H1 (cell line): ENCODE measurements around the gene PHC2. TPM values are rescaled to one million over a fixed set of nuclear protein-coding genes. Genes with fewer than 3 reads are reported as not detected.
A peak's percentile ranks its signal among the peaks of the same experiment; 100 is the strongest.

ENCODE experiments used
- CTCF ChIA-PET: fragments of 300-600 bp; sonication (Branson Sonifier 250); formaldehyde crosslinking; loops from one replicate; lab custom pipeline; 2021; ENCODE audit not compliant: partially characterized antibody; lab: Charles Lee
- POLR2A ChIA-PET: fragments of 300-600 bp; sonication (Branson Sonifier 250); formaldehyde crosslinking; loops from one replicate; lab custom pipeline; 2021; ENCODE audit warnings: inconsistent platforms; ENCODE audit not compliant: partially characterized antibody; lab: Charles Lee
- DNase-seq, 2 experiments: peaks; one replicate each; pipeline versions ENCODE4 v3.0.0 to v3.0.0-alpha.2; 2010 to 2022; ENCODE audit warnings: low spot score in 2 of 2, low read depth in 1 of 2, mixed read lengths in 1 of 2
- FAIRE-seq: peaks from 2 replicates; lab custom pipeline; 2011; peaks lifted over from hg19 to GRCh38; lab: Jason Lieb, UNC
- H2AFZ ChIP-seq: 2 replicates; pipeline ENCODE4 v1.8.1; 2012; ENCODE audit warnings: low read length, inconsistent platforms
- H2AK5ac ChIP-seq: 2 replicates; pipeline ENCODE4 v1.6.1; 2013; ENCODE audit warnings: low read depth, low read length
- H2BK120ac ChIP-seq: replicated peaks from 2 replicates; pipeline ENCODE3; 2013; ENCODE audit warnings: low read depth, low read length, inconsistent platforms
- H2BK12ac ChIP-seq: 2 replicates; pipeline ENCODE4 v1.6.1; 2013; ENCODE audit warnings: low read depth, low read length
- H2BK15ac ChIP-seq: 2 replicates; pipeline ENCODE4 v1.6.1; 2013; ENCODE audit warnings: low read length
- H2BK20ac ChIP-seq: 2 replicates; pipeline ENCODE4 v1.6.1; 2013; ENCODE audit warnings: low read length
- H2BK5ac ChIP-seq: 2 replicates; pipeline ENCODE4 v1.6.1; 2013; ENCODE audit warnings: low read depth, low read length
- H3K14ac ChIP-seq: 2 replicates; pipeline ENCODE4 v1.6.1; 2013; ENCODE audit warnings: inconsistent platforms; ENCODE audit not compliant: insufficient read length
- H3K18ac ChIP-seq: 2 replicates; pipeline ENCODE4 v1.6.1; 2013; ENCODE audit warnings: low read length; ENCODE audit errors: extremely low read depth
- H3K23ac ChIP-seq: 2 replicates; pipeline ENCODE4 v1.6.1; 2013; ENCODE audit warnings: inconsistent platforms; ENCODE audit not compliant: insufficient read length
- H3K23me2 ChIP-seq: 2 replicates; pipeline ENCODE4 v1.6.1; 2013; ENCODE audit warnings: low read depth, low read length
- H3K27ac ChIP-seq: 2 replicates; pipeline ENCODE4 v1.6.1; 2011; ENCODE audit warnings: low read depth, low read length, inconsistent platforms
- H3K27me3 ChIP-seq, 4 experiments: replicated peaks in 1 of 4; 1 replicate in 1 of 4; 2 replicates in 3 of 4; pipeline versions ENCODE4 v1.6.1 to v1.8.1; 2011 to 2013; ENCODE audit warnings: low read length in 3 of 4, mild to moderate bottlenecking in 3 of 4, inconsistent platforms in 2 of 4, mixed read lengths in 2 of 4, moderate library complexity in 1 of 4; ENCODE audit not compliant: control insufficient read depth in 3 of 4, insufficient read depth in 3 of 4; ENCODE audit errors: extremely low read depth in 1 of 4
- H3K36me3 ChIP-seq, 4 experiments: 2 replicates each; pipeline versions ENCODE4 v1.6.1 to v1.8.1; 2011 to 2013; ENCODE audit warnings: mild to moderate bottlenecking in 4 of 4, low read length in 3 of 4, moderate library complexity in 2 of 4, control low read depth in 1 of 4, inconsistent platforms in 1 of 4; ENCODE audit not compliant: insufficient read depth in 4 of 4, control insufficient read depth in 2 of 4
- H3K4ac ChIP-seq: replicated peaks from 2 replicates; pipeline ENCODE3; 2013; ENCODE audit warnings: low read length, low read depth, mixed read lengths, inconsistent platforms; ENCODE audit not compliant: insufficient read length
- H3K4me1 ChIP-seq, 4 experiments: replicated peaks in 1 of 4; 1 replicate in 1 of 4; 2 replicates in 3 of 4; pipeline versions ENCODE4 v1.6.1 to v1.8.1; 2011 to 2013; ENCODE audit warnings: low read length in 3 of 4, inconsistent platforms in 2 of 4, mixed read lengths in 1 of 4; ENCODE audit not compliant: insufficient read depth in 4 of 4, control insufficient read depth in 3 of 4
- H3K4me2 ChIP-seq, 2 experiments: 2 replicates each; pipeline versions ENCODE4 v1.6.1 to v1.8.1; 2011 to 2013; ENCODE audit warnings: low read depth in 2 of 2, low read length in 2 of 2, control low read depth in 1 of 2, inconsistent platforms in 1 of 2, mild to moderate bottlenecking in 1 of 2; ENCODE audit not compliant: insufficient read depth in 1 of 2
- H3K4me3 ChIP-seq, 4 experiments: fragments of 200-600, 300-600 bp in 1 of 4; sonication (generic), shearing (Covaris generic), sonication (Bioruptor Twin) in 1 of 4; 2 replicates each; pipeline versions ENCODE4 v1.5.1 to v1.8.1; 2011 to 2016; ENCODE audit warnings: low read length in 4 of 4, low read depth in 3 of 4, control low read depth in 2 of 4, inconsistent platforms in 2 of 4, mild to moderate bottlenecking in 2 of 4, mixed read lengths in 1 of 4, moderate library complexity in 1 of 4; ENCODE audit not compliant: insufficient read depth in 2 of 4; ENCODE audit errors: extremely low read depth in 1 of 4
- H3K56ac ChIP-seq: replicated peaks from 2 replicates; pipeline ENCODE3; 2013; ENCODE audit warnings: low read depth, mild to moderate bottlenecking, mixed read lengths, low read length, inconsistent platforms; ENCODE audit not compliant: insufficient read length
- H3K79me1 ChIP-seq: 2 replicates; pipeline ENCODE4 v1.6.1; 2013; ENCODE audit warnings: low read depth, low read length, control low read depth
- H3K79me2 ChIP-seq, 2 experiments: 2 replicates each; pipeline versions ENCODE4 v1.6.1 to v1.8.1; 2012 to 2013; ENCODE audit warnings: low read length in 2 of 2, mild to moderate bottlenecking in 2 of 2, inconsistent platforms in 1 of 2; ENCODE audit not compliant: insufficient read depth in 2 of 2, control insufficient read depth in 1 of 2
- H3K9ac ChIP-seq, 4 experiments: replicated peaks in 1 of 4; 1 replicate in 1 of 4; 2 replicates in 3 of 4; pipeline versions ENCODE4 v1.6.1 to v1.8.1; 2011 to 2013; ENCODE audit warnings: low read depth in 3 of 4, low read length in 3 of 4, control low read depth in 2 of 4, mild to moderate bottlenecking in 2 of 4, moderate library complexity in 2 of 4, inconsistent platforms in 1 of 4; ENCODE audit errors: extremely low read depth in 1 of 4
- H3K9me3 ChIP-seq, 2 experiments: 2 replicates each; pipeline versions ENCODE4 v1.6.1 to v1.8.1; 2012 to 2013; ENCODE audit warnings: mild to moderate bottlenecking in 2 of 2, moderate library complexity in 2 of 2, control low read depth in 1 of 2, inconsistent platforms in 1 of 2, low read depth in 1 of 2, low read length in 1 of 2, mixed read lengths in 1 of 2; ENCODE audit not compliant: insufficient read depth in 2 of 2
- H4K20me1 ChIP-seq, 2 experiments: replicated peaks in 1 of 2; 2 replicates each; pipeline versions ENCODE3 to v1.8.1; 2011 to 2013; ENCODE audit warnings: inconsistent platforms in 2 of 2, low read length in 2 of 2, mild to moderate bottlenecking in 1 of 2; ENCODE audit not compliant: insufficient read depth in 2 of 2, control insufficient read depth in 1 of 2
- H4K5ac ChIP-seq: 2 replicates; pipeline ENCODE4 v1.6.1; 2013; ENCODE audit warnings: low read length, low read depth, mixed read lengths, inconsistent platforms; ENCODE audit not compliant: insufficient read length
- H4K8ac ChIP-seq: 2 replicates; pipeline ENCODE4 v1.8.0; 2013; ENCODE audit warnings: mild to moderate bottlenecking, moderate library complexity, low read length, inconsistent platforms; ENCODE audit not compliant: insufficient read depth; ENCODE audit errors: extremely low read depth
- H4K91ac ChIP-seq: replicated peaks from 2 replicates; pipeline ENCODE3; 2013; ENCODE audit warnings: low read length, mixed read lengths, inconsistent platforms; ENCODE audit not compliant: insufficient read length
- CBX5 ChIP-seq: fragments of 300-800, 300-1000 bp; sonication (generic); IDR thresholded peaks from 2 replicates; pipeline ENCODE4 v1.7.1; 2016; ENCODE audit warnings: antibody characterized with exemption, low read length, low read depth
- FOSL1 ChIP-seq: IDR thresholded peaks from 2 replicates; pipeline ENCODE4 v1.6.1; 2011; ENCODE audit warnings: mild to moderate bottlenecking, low read depth, low read length, moderate library complexity; ENCODE audit not compliant: insufficient read depth
- GTF2F1 ChIP-seq: IDR thresholded peaks from 2 replicates; pipeline ENCODE4 v1.6.1; 2012; ENCODE audit warnings: low read depth, low read length, improper control_type of control experiment, borderline replicate concordance
- KDM5A ChIP-seq: fragments of 200-600 bp; IDR thresholded peaks from 2 replicates; pipeline ENCODE4 v1.7.1; 2012; ENCODE audit warnings: mild to moderate bottlenecking, low read length, inconsistent platforms, mixed read lengths
- SIN3A ChIP-seq, 2 experiments: IDR thresholded peaks in 1 of 2; conservative IDR thresholded peaks in 1 of 2; 2 replicates each; pipeline ENCODE4 v1.6.1; 2011 to 2012; ENCODE audit warnings: low read length in 2 of 2, improper control_type of control experiment in 1 of 2, low read depth in 1 of 2, mild to moderate bottlenecking in 1 of 2
- YY1 ChIP-seq: IDR thresholded peaks from 2 replicates; pipeline ENCODE4 v1.6.1; 2011; ENCODE audit warnings: low read depth, mild to moderate bottlenecking, low read length
- WGBS, 2 experiments: shearing (Covaris generic) in 1 of 2; methylation state at CpG; one replicate each; pipeline versions ENCODE4 v1.1.6 to v1.1.7; 2013 to 2015; ENCODE audit warnings: low lambda C conversion rate in 2 of 2, mixed read lengths in 2 of 2, inconsistent platforms in 1 of 2, low coverage in 1 of 2, missing lambda C conversion rate in 1 of 2; ENCODE audit not compliant: insufficient replicate concordance in 2 of 2, insufficient coverage in 1 of 2, insufficient read length in 1 of 2; ENCODE audit errors: extremely low coverage in 1 of 2, missing lambda C conversion rate in 1 of 2; 5-methylcytosine and 5-hydroxymethylcytosine counted together
- polyA plus RNA-seq, 7 experiments: library from polyadenylated mRNA; depleted of rRNA in 3 of 7; stranded (reverse) in 5 of 7; unstranded in 2 of 7; fragments of >200 nt in 5 of 7; fragments of 200-250 nt in 2 of 7; gene quantifications; 1 replicate in 5 of 7; 2 replicates in 1 of 7; 4 replicates in 1 of 7; pipeline versions ENCODE4 v1.2.1 to v1.2.3, GENCODE V29; 2011 to 2013; ENCODE audit warnings: missing spikeins in 2 of 7, mixed read lengths in 2 of 7
- total RNA-seq: library from RNA; stranded (reverse); fragmentation: NEBNext Ultra II Directional; extraction: Animal tissue kit (Norgen Biotek cat#: 25700); gene quantifications from 2 replicates; pipeline ENCODE4 v1.2.1, GENCODE V29; 2021
- TF ChIP-seq, protein P1 (sequence below): IDR thresholded peaks from 2 replicates; pipeline ENCODE4 v1.6.1; 2011; ENCODE audit warnings: low read length, improper control_type of control experiment

Gene PHC2
- total and polyA plus RNA-seq, 2 of the 8 experiments (the other 6 are each of a cell fraction or from before 2014, with no cell fraction given) = 5.6 to 14.2 TPM

DNA sequence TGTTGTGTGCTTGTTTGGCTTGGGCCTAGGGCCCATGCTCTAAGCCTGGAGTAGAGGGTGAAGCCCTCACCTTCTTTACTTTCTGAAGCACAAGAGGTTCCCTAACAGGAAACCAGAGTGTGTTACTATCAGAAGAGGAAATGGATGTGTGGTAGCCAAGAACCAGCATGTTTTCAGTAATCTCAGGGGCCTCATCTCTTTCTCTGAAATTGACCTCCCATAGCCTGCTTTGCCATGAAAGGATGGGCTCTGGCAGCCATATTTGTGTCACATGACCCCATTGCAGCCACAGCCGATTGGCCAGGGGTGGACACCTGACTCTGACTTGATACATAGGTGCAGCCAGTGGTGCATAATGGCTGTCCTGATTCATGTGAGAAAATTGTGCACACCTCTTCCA lies 128.6 kb downstream of the PHC2 start:
- H3K4me2 ChIP-seq = no peak overlapping the region
- H4K91ac ChIP-seq = no peak overlapping the region
- ChIA-PET CTCF (interaction anchor here (0.6 to 1.6 kb wide), 4 partner anchors 11 to 66 kb away, joined by 3 to 8 read pairs (median 4); no protein-coding TSS in a partner anchor), POLR2A (interaction anchor here (1.0 kb wide), 1 partner anchor 10 kb away, joined by 3 read pairs; no protein-coding TSS in a partner anchor)
- H3K27me3 ChIP-seq = peaks cover 11 to 23% (median 18%) of the 10 kb centered on the region in 4 experiments
- H3K9me3 ChIP-seq = peaks cover 0 to 5% of the 10 kb centered on the region in 2 experiments; a peak in 1 of 4 replicates
- H3K23ac ChIP-seq = no peak overlapping the region
- 100% methylated on average over 1 of the region's 1 CpG; no CpG with 5 or more reads in 1 of the 2 experiments for WGBS, 2 experiments
- H2BK15ac ChIP-seq = no peak overlapping the region
- H2AK5ac ChIP-seq = no peak overlapping the region
- no peak overlapping the region for H2AFZ ChIP-seq
- no peak overlapping the region for H3K4ac ChIP-seq
- H3K23me2 ChIP-seq = peaks cover 7% of the 10 kb centered on the region; the same call in 1 of the 2 replicates
- H3K79me2 ChIP-seq = no peaks in the 10 kb centered on the region
- H2BK20ac ChIP-seq = no peak overlapping the region
- no peak overlapping the region for H3K27ac ChIP-seq
- H3K56ac ChIP-seq = no peak overlapping the region
- H4K20me1 ChIP-seq = peaks cover 0 to 3% of the 10 kb centered on the region in 2 experiments
- H3K4me1 ChIP-seq = peaks cover 0 to 14% (median 3%) of the 10 kb centered on the region in 4 experiments; a peak in 5 of 7 replicates
- no peaks in the 10 kb centered on the region for H3K79me1 ChIP-seq
- H3K18ac ChIP-seq = no peak overlapping the region
- no peak overlapping the region for H2BK5ac ChIP-seq
- H4K8ac ChIP-seq = no peak overlapping the region
- H4K5ac ChIP-seq = no peak overlapping the region
- H3K4me3 ChIP-seq = no peak overlapping the region
- no peak overlapping the region for H2BK12ac ChIP-seq
- H3K14ac ChIP-seq = no peak overlapping the region
- H3K36me3 ChIP-seq = peaks cover 0 to 10% (median 0%) of the 10 kb centered on the region in 4 experiments; a peak in 3 of 8 replicates
- DNase-seq (no peak), FAIRE-seq (no peak)
- H3K9ac ChIP-seq = no peak overlapping the region
- no peak overlapping the region for H2BK120ac ChIP-seq
- TF ChIP-seq GTF2F1 (no peak), KDM5A (no peak), CBX5 (no peak), YY1 (peak; percentile 70), SIN3A (conservative IDR thresholded peaks at IDR 0.05 in 1 of 2, IDR thresholded peaks at IDR 0.05 in 1 of 2; ENCODE audit: low read depth in 1 of 2, low read length in 2 of 2) (no peak), FOSL1 (no peak)
- TF ChIP-seq, protein P1, sequence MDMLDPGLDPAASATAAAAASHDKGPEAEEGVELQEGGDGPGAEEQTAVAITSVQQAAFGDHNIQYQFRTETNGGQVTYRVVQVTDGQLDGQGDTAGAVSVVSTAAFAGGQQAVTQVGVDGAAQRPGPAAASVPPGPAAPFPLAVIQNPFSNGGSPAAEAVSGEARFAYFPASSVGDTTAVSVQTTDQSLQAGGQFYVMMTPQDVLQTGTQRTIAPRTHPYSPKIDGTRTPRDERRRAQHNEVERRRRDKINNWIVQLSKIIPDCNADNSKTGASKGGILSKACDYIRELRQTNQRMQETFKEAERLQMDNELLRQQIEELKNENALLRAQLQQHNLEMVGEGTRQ = peak; percentile 73
